ENCODE measurements around the gene POMGNT1.
"Not testable (repeated sequence)": the region's sequence is repeated elsewhere in the genome, so short reads cannot be mapped to it uniquely, and the experiment has no call there.

Gene POMGNT1

DNA sequence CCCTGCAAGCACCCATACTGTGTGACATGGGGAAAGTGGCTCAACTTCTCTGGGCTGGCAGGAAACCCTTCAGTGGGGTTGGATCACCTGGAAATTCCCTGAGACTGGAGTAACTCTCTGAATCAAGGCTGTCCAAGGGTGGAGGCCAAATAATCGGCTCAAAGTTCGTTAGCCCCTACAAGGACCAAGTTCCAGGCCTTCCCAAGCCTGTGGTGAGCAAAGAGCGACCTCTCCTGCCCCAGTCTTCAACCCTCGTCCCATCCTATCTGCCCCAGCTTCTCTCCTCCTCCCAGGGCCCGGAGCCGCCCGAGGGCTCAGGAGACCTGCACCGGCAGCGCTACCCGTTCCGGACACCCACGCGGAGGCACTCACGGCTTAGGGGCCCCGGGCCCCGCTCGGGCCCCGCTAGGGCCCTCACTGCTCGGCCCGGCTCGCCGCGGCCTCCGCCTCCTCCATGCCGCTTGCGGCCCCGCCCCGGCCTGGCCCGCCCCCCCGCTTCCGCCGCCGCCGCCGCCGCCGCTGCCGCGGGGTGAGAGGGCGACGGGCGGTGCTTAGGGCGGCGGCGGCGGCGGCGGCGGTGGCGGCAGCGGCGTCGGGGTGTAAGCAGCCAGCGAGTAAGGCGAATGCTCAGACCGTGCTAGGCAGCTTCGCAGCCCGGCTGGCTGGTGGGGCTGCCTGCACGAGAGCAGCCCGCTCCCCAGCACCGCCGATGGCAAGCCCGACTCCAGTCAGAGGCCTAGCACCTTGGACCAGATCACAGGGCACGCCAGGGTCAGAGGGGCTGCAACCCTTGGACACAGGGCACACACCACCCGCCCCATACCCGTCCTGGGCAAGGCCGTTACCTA, at the start of gene POMGNT1:
TSS of gene POMGNT1 (minus strand) at position 471 of the 848 bp plus-strand sequence. CDS start 613 bp downstream, outside the sequence.
- peak in 1 of 2 donors; percentile 58 for DNase-seq

- peak; percentile 95 to 99 for DNase-seq
Measured at GRCh38 chr1:46247436-46248121, 49.3 kb upstream of the POMGNT1 start, which contains the start of gene RAD54L. Gene RAD54L (plus strand): TSS chr1:46247763. CDS start chr1:46248406, 643 bp downstream.

DNA sequence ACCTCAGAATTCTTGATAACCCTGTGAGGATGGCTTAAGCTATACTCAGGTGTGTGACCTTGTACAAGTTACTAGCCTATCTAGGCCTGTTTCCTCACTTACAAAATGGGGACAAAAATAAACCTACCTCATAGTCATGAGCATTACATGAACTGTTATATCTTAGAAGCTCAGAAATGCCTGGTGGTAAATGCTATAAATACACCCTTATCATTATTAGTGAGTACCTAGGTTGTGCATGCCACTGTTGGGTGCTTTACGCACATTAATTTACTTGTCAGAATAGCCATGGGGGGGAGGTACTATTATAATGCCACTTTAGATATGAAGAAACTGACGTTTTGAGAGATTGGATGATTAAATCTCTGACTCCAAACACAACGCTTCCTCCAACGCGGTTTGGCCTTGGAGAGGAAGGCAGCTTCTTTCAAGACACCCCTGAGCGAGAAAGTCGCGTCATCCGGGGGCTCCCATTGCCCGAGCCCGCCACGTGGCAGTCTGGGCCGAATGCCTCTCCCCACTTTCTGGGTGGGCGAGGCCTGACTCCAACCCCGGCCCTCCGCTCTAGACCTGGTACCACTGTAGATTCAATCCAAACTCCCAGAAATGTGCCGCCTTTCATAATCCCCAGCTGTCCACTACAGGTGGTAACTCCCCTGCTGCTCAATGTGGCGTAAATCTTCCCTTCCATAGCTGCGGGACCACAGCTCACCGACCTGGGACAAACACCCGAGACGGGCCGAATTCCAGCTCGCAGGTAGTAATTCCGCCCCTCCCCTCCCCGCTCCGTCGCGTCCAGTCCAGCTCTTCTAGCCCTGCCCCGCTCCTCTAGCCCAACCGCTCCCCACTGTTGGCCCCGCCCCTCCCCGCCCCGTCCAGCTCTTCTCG, 48.6 kb upstream of the POMGNT1 start:
- DNase-seq: no peak

GRCh38 chr1:46246136-46246535, 47.9 kb upstream of the POMGNT1 start:
- DNase-seq: not testable (repeated sequence)

DNA sequence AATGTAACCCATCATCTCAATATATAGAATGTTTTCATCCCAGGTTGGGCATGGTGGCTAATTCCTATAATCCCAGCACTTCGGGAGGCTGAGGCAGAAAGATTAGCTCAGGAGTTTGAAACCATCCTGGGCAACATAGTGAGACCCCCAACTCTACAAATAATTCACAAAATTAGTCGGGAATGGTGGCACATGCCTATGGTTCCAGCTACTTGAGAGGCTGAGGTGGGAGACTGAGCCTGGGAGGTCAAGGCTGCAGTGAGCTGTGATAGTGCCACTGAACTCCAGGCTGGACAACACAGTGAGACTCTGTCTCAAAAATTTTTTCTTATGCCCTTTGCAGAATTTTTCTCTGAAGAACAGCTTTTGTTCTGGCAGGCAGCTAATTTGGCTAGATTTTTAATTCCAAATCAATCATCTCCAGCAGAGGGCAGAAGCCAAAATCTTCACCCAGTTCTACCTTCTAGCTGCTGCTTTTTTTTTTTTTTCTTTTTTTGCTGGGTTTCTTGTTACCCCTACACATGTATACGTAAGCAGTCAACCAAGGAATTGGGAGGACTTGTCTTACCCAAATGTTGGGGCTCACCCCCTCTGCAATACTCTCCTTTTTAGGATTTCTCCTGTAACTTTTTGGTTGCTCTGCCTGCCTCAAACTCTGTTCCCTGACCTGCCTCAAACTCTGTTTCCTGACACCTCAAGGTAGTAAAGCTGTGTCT, 46.6 kb upstream of the POMGNT1 start:
- DNase-seq: no peak

GRCh38 chr1:46243831-46244230, 45.6 kb upstream of the POMGNT1 start:
- not testable (repeated sequence) for DNase-seq

- no peak for DNase-seq
Measured at GRCh38 chr1:46242918-46243317, 44.7 kb upstream of the POMGNT1 start.

DNA sequence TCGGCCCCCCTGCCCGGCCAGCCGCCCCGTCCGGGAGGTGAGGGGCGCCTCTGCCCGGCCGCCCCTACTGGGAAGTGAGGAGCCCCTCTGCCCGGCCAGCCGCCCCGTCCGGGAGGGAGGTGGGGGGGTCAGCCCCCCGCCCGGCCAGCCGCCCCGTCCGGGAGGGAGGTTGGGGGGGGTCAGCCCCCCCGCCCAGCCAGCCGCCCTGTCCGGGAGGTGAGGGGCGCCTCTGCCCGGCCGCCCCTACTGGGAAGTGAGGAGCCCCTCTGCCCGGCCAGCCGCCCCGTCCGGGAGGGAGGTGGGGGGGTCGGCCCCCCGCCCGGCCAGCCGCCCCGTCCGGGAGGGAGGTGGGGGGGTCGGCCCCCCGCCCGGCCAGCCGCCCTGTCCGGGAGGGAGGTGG, 43.5 kb upstream of the POMGNT1 start:
- not testable (repeated sequence) for DNase-seq

GRCh38 chr1:46238865-46239264, 40.6 kb upstream of the POMGNT1 start:
- not testable (repeated sequence) for DNase-seq

DNA sequence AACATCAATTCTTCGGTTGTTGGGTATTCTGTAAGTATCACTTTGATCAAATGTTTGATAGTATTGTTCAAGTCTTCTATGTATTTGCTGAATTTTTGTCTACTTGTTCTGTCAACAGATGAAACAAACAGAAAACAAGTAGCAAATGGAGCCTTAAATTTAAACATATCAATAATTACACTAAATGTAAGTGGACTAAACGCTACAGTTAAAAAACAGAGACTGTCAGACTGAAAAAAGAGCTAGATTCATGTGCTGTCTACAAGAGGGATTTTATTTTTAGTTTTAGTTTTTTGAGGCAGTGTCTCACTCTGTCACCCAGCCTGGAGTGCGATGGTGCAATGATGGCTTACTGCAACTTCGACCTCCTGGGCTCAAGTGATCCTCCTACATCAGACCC, 38.6 kb upstream of the POMGNT1 start:
- no peak for DNase-seq

- not testable (repeated sequence) for DNase-seq
Measured at GRCh38 chr1:46231231-46231630, 33.0 kb upstream of the POMGNT1 start.

DNA sequence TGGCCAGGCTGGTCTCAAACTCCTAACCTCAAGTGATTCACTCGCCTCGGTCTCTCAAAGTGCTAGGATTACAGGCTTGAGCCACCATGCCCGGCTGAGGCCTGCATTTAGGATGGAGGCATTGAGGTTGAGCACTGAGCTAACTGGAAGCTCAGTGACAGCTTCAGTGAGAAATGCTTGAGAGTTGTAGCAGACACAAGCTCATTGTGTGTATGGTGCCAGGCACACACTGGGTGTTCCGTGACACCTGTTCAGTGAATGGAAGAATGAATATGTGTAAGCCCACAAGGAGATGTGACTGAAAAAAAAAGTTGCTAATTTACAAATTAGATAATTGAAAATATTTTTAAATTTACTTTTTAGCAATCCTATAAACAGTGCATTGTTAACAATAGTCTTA, 26.7 kb upstream of the POMGNT1 start:
- DNase-seq: no peak

- peak; percentile 60 to 92 for DNase-seq
Measured at GRCh38 chr1:46223472-46223943, 25.3 kb upstream of the POMGNT1 start.

GRCh38 chr1:46223055-46223454, 24.8 kb upstream of the POMGNT1 start:
- DNase-seq: not testable (repeated sequence)

DNA sequence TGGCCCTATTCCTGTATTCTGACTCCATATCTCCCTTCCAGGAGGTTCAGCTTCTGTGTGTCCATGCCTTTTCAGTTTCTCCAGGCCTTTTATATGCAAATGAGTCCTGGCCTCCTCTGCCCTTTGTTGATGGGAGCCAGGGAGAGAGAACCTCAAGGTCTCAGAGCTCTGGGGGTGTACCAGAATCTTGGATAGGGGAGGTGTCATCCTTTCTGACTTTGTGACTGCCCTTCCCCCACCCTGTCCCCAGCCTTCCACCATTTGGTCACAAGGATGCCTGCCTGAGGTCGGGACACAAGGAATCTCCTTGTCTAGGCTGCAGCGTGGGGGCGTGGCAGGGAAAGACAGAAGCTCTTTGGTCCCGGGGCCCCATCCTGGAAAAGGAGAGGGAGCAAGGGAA, 23.5 kb upstream of the POMGNT1 start:
- DNase-seq: peak; percentile 84 to 87

GRCh38 chr1:46220808-46221207, 22.6 kb upstream of the POMGNT1 start:
- DNase-seq: no peak

GRCh38 chr1:46219551-46220520, 21.6 kb upstream of the POMGNT1 start:
- DNase-seq: no peak

DNA sequence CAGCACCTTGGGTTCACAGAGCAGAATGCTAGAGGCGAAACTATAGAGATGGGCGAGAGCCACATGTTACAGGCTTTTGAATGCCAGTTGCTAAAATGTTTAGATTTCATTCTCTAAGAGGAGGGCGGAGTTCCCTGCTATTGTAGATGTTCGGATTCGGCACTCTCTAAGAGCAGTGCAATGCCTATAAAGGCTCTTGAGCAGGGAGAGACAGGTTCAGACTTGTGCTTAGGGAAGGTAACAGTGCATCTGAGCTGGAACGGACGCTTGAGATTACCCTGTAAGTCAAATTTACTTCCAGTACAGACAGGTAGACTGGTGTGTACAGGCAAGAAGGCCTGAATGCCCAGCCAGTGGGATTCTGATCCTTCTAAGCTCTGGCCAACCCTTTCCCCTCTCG, 20.2 kb upstream of the POMGNT1 start:
- no peak for DNase-seq

DNA sequence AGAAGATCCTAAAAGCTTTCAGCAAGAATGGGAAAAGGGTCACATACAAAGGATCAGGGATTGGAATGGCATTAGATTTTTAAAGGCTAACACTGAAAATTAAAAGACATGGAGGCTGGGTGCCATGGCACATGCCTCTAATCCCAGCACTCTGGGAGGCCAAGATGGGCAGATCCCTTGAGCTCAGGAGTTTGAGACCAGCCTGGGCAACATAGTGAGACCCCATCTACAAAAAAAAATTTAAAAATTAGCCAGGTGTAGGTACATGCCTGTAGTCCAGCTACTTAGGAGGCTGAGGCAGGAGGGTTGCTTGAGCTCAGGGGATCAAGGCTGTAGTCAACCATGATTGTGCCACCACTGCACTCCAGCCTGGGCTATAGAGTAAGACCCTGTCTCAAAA, 17.3 kb upstream of the POMGNT1 start:
- no peak for DNase-seq

DNA sequence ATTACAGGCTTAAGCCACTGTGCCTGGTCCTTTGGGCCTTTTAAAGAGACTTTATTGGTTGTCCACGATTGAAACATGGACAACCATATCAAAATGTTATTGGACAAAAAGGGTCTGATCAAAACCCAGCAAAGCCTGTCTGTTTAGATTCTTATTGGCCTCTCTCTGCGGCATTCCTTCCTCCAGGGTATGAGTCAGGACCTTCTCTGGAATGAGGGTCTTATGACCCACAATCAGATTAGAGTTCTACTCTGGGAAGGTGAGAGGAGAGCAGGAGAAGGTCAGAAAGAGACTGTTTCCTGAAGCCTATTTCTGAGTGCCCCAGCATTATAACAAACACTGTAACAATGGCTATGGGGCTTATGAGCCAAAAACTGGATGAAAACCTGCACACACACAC, 12.8 kb upstream of the POMGNT1 start:
- DNase-seq: no peak

DNA sequence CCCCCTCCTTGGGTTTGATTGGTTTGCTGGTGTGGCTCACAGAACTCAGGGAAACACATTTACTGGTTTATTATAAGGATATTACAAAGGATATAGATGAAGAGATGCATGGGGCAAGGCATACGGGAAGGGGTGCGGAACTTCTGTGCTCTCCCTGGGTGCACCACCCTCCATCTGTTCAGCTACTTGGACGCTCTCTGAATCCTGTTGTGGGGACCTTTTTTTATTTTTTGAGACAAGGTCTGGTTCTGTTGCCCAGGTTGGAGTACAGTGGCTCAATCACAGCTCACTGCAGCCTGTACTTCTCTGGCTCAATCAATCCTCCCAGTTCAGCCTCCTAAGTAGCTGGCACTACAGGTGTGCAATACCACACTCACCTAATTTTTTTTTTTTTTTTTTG, 12.3 kb upstream of the POMGNT1 start:
- no peak for DNase-seq
